GM18511 (cell line): ENCODE measurements around the gene PKD2L1.
"Not testable (repeated sequence)": the region's sequence is repeated elsewhere in the genome, so short reads cannot be mapped to it uniquely, and the experiment has no call there.

Source experiments
- ATAC-seq: cut with Tn5 transposase; IDR thresholded peaks from one replicate; pipeline ENCODE4 v1.9.1; 2021; ENCODE audit warnings: mild to moderate bottlenecking, moderate library complexity; ENCODE audit not compliant: unreplicated experiment

The PKD2L1 gene

DNA sequence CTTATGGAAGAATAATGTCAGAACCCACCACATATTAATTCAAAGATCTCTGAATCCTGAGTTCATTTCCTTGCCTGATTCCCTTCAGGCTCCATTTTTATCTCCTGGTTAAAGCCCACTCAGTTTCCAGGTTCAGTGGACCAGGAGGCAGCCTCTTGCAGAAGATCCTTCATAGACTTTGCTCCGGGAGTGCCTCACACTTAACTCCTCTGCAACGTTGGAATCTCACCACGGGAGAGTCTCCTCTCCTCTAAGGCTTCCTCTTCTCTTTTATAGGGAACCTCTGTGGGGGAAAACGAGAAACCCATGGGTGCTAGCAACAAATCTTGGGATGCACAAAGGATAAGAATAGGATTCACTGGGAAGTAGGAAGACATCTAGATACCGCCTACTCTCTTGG lies 41.8 kb downstream of the PKD2L1 start:
- ATAC-seq, result no peak

DNA sequence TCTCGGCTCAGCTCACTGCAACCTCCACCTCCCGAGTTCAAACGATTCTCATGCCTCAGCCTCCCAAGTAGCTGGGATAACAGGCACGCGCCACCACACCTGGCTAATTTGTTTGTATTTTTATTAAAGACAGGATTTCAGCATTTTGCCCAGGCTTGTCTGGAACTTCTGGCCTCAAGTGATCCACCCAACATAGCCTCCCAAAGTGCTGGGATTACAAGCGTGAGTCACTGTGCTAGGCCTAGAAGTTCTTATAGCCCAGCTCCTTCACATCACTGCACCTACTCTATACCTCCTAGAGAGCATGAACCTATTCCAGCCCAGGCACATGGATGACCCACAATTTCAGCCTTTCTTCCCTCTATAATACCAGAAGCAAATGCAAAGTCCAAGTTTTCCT lies 42.3 kb downstream of the PKD2L1 start:
- ATAC-seq, result no peak

DNA sequence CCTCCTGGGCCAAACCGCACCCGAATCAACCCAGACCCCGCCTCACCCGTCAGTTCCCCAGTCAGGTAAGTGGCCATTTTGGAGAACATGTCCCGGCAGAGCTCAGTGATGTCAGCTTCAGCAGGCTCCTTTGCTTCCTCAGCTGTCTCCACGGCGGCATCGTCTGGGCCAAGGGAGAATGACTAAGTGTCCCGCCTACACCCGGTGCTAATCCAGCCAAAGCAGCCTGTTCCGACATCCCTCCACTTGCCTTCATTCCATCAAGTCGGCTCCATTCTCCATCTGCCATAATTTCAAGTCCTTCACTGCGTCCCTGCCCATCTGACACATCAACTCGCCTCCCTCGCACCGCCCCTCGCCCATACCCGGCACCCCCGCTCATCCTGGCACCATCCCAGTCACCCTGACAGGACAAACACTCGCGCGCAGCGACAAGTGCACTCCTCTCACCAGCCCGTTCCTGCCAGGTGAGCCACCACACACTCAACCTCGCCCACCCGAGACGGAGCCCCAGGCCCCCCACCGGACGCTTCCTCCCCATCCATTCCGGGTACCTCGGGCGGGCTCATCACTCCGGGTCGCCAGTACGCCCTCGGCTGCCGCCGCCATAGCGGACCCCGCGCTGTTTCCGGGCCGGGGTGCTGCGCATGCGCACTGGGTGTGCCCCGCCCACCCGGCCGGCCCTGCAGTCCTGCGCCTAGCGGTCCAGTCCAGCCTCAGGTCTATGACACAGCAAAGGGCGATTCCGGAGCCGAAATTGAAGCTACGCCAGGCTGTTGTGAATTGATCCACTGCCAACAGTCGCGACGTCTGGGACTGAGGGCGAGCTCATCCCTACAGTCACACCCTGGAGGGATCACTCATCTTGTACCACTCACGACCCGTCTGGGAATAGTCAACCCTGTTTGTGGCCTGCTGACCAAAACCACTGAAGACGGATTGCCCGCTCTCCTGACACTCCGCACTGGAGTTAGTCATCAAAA lies 43.7 kb downstream of the PKD2L1 start, which contains the start of gene BLOC1S2:
Gene BLOC1S2, minus strand, starts transcription at position 630 of the 983 bp plus-strand sequence. Its CDS starts 21 bp downstream, at position 609.
- peak; percentile 90 for ATAC-seq

DNA sequence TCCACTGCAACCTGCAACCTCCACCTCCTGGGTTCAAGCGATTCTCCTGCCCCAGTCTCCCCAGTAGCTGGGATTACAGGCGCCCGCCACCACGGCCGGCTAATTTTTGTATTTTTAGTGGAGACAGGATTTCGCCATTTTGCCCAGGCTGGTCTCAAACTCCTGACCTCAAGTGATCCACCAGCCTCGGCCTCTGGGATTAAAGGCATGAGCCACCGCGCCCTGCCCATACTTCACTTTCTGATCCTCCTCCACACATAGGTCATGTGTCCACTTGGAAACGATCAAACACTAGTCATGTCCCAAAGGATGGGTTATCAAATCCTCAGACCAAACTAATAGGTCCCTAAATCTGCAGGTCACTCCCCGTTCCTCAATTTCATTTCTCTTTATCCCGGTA lies 44.7 kb downstream of the PKD2L1 start:
- ATAC-seq, result not testable (repeated sequence)

DNA sequence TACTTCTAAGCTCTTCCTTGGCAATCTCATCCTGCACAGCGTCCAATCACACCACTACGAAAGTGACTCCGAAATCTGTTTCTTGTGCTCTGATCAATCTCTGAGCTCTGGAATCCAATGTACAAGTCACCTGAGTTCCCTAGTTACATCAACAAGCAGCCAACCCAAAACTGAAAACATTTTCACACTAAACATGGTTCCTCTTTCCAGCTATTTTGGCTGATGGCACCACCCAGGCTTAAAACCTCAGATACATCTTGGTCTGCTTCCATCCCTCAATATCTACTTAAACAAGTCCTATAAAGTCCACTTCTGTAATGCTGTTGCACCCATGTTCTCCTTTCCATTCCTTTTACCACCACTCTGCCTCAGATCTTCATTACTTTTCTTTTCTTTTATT lies 47.1 kb downstream of the PKD2L1 start:
- no peak for ATAC-seq

DNA sequence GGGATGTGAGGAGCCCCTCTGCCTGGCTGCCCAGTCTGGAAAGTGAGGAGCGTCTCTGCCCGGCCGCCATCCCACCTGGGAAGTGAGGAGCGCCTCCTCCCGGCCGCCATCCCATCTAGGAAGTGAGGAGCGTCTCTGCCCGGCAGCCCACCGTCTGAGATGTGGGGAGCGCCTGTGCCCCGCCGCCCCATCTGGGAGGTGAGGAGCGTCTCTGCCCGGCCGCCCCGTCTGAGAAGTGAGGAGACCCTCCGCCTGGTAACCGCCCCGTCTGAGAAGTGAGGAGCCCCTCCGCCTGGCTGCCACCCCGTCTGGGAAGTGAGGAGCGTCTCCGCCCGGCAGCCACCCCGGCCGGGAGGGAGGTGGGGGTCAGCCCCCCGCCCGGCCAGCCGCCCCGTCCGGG lies 53.1 kb downstream of the PKD2L1 start:
- ATAC-seq, result not testable (repeated sequence)

DNA sequence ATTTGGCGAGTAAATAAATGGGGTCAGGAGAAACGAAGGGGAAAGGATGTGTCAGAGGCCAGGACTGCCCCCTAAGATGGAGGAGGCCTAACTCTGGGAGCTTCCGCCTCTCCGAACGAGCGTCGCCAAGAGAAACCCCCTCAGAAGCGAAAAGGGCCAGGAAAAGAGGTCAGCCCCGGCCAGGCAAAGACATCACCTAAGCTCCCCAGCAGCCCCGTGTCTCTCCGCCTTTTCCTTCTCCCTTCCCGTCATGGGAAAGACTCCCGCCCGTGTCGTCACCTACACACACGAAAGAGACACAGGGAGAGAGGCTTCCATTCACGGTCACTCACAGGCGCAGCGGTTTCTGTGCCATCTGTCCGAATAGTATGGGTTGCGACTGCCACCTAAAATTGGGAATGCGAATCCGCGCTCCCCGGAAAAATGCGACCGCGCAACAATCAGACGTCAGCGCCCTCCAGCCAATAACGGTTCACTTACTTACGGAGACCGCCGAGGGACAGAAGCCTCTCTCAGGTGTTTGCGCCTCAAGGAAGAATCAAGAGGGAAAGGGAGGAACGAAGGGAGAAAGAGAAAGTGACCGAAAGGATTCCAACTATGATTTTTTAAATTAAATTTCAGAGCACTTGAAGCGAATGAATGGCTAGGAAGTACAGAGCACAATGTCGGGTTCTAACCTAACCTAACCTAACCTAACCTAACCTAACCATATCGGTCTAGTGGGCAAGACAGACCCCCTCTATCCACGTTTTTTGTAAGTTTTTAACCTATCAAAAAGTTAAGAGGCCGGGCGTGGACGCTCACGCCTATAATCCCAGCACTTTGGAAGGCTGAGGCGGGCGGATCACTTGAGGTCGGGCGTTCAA lies 62.6 kb downstream of the PKD2L1 start, which contains the start of gene CWF19L1:
Gene CWF19L1, minus strand, starts transcription at position 400 of the 866 bp plus-strand sequence. Its CDS starts 45 bp downstream, at position 355.
- ATAC-seq, result peak; percentile 88

DNA sequence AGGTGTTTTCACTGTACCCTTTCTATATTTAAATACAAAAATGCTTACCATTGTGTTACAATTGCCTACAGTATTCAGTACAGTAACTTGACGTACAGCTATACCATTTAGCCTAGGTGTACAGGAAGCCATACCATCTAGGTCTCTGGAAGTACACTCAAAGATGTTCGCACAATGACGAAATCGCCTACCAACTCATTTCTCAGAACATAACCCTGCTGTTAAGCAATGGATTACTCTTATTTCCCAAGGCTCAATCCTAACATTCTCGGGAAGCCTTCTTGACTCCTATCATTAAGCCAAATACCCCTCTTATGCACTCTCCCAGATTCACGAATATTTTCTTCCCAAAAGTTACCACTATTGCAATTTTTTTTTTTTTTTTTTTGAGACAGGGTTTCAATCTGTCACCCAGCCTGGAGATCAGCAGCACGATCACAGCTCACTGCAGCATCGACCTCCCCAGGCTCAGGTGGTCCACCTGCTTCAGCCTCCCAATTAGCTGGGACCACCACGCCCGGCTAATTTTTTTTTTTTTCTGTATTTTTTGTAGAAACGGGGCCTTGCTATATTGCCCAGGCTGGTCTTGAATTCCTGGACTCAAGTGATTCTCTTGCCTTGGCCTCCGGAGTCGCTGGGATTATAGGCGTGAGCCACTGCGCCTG lies 64.1 kb downstream of the PKD2L1 start:
- no peak for ATAC-seq

DNA sequence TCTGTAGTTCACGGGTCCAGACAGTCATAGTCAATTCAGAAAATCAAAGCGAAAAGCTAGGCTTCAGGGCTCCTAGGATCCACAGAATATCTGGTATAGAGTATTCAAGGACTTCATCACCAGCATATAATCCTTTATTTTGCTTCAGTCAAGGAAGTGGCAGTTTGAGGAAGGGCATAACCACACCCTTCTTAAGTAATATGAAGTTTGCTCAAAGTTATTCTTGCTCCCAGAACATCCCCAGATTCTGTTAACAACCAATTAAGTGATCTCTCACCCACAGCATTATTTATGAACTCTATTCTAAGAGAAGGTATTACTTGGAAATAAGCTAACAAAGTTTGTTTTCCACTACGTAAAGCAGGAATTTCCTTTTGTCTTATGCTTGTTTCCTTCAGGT lies 75.8 kb downstream of the PKD2L1 start:
- no peak for ATAC-seq

DNA sequence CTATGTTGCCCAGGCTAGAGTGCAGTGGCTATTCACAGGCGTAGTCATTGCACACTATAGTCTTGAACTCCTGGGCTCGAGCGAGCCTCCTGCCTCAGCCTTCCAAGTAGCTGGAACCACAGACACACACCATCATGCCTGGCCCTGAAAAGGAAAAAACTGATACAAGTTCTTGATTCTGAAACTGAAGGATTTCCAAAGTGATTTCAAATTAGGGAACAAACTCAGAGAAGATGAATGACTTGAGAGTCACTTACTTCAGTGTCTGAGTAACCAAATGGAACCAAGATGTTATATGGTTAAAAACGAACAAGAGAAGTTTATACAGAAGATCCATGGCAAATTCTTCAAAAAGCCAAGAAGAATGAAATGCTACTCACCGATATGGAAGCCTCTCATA lies 77.0 kb downstream of the PKD2L1 start:
- ATAC-seq, result no peak

DNA sequence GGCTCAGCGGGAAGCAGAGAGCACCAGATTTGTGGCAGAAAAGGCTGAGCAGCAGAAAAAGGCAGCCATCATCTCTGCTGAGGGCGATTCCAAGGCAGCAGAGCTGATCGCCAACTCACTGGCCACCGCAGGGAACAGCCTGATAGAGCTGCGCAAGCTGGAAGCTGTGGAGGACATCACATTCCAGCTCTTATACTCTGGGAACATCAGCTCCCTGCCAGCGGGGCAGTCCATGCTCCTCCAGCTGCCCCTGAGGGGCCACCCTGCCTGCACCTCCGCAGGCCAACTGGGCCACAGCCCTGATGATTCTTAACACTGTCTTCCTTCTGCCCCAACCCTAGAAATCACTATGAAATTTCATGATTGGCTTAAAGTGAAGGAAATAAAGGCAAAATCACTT lies 81.2 kb downstream of the PKD2L1 start:
- no peak for ATAC-seq

DNA sequence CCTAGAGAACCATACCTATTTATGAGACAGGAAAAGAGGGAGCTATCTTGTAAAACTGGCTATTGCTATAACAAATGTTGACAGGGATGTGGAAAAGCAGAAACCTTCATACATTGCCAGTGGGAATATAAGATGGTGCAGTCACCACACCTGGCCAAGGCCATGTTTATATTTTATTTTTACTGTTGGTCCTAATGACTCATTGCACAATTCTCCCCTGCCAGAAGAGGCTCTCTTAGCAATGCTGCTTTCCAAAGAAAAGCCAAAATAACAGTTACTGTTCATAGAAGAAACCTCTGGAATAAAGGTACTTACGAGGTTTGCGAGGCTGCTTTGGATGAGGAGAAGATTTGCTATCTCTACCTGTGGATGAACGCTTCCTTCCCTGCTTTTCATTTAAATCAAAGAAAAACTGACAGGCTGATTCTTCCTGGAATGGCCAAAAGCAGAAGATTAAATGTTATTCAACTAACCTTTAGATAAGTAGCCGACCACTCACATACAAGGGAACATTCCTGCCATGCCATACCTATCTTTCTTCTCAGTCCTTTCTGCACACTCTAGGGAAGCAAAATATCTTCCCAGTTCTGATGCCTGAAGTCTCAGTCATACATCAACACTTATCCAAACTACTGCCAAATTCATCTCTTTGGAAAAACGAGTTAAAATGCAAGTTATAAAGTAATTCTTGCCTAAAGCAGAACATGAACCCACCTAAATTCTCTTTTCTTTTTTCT lies 84.4 kb downstream of the PKD2L1 start:
- ATAC-seq, result no peak

DNA sequence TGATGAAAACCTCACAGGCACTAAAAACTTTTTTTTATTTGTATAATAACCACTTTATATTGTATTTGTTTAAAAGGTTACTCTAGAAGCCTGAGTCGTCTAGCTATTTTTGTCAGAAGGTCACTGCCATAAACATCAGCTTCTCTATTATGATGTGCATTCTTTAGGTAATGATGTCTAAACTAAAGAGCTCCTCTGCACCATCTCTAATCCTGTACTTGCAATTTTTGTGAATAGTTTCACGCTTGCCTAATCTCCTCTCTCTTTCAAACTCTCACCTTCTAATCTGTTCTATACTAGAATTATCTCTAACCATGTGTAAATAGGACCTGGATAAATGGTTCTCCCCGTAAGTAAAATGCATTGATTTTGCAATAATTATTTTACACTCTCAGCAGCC lies 90.2 kb downstream of the PKD2L1 start:
- ATAC-seq, result no peak

DNA sequence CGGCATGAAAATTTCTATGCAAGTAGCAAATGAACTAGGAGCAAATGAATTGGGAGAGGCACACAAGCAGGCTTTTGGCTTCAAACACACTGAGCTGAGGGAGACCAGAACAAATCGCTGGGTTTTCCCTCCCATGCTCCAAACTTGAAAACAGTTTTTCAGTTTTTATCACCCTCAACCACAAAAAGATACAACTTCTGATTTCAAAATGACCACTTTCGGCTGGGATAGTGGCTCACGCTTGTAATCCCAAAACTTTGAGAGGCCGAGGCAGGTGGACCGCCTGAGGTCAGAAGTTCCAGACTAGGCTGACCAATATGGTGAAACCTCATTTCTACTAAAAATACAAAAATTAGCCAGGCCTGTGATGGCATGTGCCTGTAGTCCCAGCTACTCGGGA lies 91.6 kb downstream of the PKD2L1 start:
- no peak for ATAC-seq
